ENCODE data around the gene KCNJ1.

KCNJ1 gene

DNA sequence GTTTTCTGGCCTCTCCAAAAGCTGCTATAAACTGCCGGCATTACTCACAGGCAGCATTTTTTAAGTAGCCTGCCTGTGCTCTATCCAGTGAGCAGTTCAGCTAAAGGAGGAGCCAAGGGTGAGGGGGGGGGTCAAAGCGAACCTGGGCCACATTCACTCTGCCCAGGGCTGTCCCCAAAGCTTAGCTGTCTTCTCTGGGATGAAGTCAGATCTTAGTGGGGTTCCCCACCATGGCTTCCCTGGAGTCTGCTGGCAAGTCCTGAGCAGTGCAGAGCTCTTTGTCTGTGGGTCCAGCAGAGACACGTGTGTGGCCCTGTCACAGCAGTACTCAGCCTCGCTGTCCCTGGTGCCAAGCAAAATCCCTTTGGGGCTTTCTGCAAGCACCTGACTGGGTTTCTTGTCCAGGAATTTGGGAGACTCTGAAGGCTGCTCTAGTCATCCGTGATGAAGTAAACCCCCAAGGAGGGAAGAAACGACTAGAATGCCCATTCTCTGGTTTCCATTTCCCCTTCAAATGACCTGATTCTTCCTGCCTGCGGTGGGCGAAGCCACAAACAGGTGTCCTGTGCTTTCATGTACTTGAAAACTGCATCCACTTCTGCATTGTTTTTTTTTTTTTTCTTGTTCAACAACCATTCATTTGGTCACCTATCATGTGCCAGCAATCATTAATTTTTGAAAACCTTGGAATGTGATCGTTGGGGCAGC, 26.6 kb upstream of the KCNJ1 start:
- no peak for DNase-seq
- TF ChIP-seq CTCF (IDR thresholded peaks at IDR 0.05; ENCODE audit: low read depth, low read length) = no peak
- Histone ChIP-seq H3K9me3 (ENCODE audit: severe bottlenecking) (no peaks in the 10 kb centered on the region), H3K4me3 (ENCODE audit: low read depth, low read length) (no peak overlapping the region), H3K27ac (no peak overlapping the region), H3K36me3 (no peaks in the 10 kb centered on the region), H3K27me3 (ENCODE audit: insufficient read depth, low read depth, severe bottlenecking) (peaks cover 30% of the 10 kb centered on the region)

- Histone ChIP-seq H3K9me3 (ENCODE audit: severe bottlenecking) (no peaks in the 10 kb centered on the region), H3K36me3 (no peaks in the 10 kb centered on the region), H3K27me3 (ENCODE audit: insufficient read depth, low read depth, severe bottlenecking) (peaks cover 38% of the 10 kb centered on the region), H3K4me3 (ENCODE audit: low read depth, low read length) (no peak overlapping the region), H3K27ac (no peak overlapping the region)
- DNase-seq = no peak
- TF ChIP-seq CTCF (IDR thresholded peaks at IDR 0.05; ENCODE audit: low read depth, low read length) = no peak
Measured at GRCh38 chr11:128892866-128893565, 25.9 kb upstream of the KCNJ1 start.

GRCh38 chr11:128891913-128892398, 24.9 kb upstream of the KCNJ1 start:
- Histone ChIP-seq H3K27ac (no peak overlapping the region), H3K36me3 (no peaks in the 10 kb centered on the region), H3K27me3 (ENCODE audit: insufficient read depth, low read depth, severe bottlenecking) (peaks cover 45% of the 10 kb centered on the region), H3K4me3 (ENCODE audit: low read depth, low read length) (no peak overlapping the region), H3K9me3 (ENCODE audit: severe bottlenecking) (no peaks in the 10 kb centered on the region)
- TF ChIP-seq CTCF (IDR thresholded peaks at IDR 0.05; ENCODE audit: low read depth, low read length) = no peak
- DNase-seq = no peak

GRCh38 chr11:128890543-128891368, 23.7 kb upstream of the KCNJ1 start, which contains the start of gene KCNJ5:
Gene KCNJ5, plus strand, starts transcription at chr11:128891356. Its CDS starts 19,918 bp downstream, at chr11:128911274.
- DNase-seq = no peak
- H3K4me3 ChIP-seq (ENCODE audit: low read depth, low read length) = peak within 1 kb of the TSS; percentile 35
- H3K27ac ChIP-seq = no peak within 1 kb of the TSS
- H3K27me3 ChIP-seq (ENCODE audit: insufficient read depth, low read depth, severe bottlenecking) = peaks cover 46% of the 10 kb centered on the region
- H3K36me3 ChIP-seq = no peaks in the 10 kb centered on the region
- TF ChIP-seq CTCF (IDR thresholded peaks at IDR 0.05; ENCODE audit: low read depth, low read length) = no peak
- no peaks in the 10 kb centered on the region for H3K9me3 ChIP-seq (ENCODE audit: severe bottlenecking)

- peaks cover 46% of the 10 kb centered on the region for H3K27me3 ChIP-seq (ENCODE audit: insufficient read depth, low read depth, severe bottlenecking)
- peak overlapping the region; percentile 35 for H3K4me3 ChIP-seq (ENCODE audit: low read depth, low read length)
- no peaks in the 10 kb centered on the region for H3K36me3 ChIP-seq
- H3K9me3 ChIP-seq (ENCODE audit: severe bottlenecking) = no peaks in the 10 kb centered on the region
- TF ChIP-seq CTCF (IDR thresholded peaks at IDR 0.05; ENCODE audit: low read depth, low read length) = no peak
- DNase-seq = no peak
- no peak overlapping the region for H3K27ac ChIP-seq
Measured at GRCh38 chr11:128890216-128890542, 23.1 kb upstream of the KCNJ1 start.
